Stimulated activated CD8-positive, alpha-beta memory T cell treated with anti-CD3 and anti-CD28 coated beads, Interleukin-12 subunit alpha, Interleukin-12 subunit beta, amount 100 ng/mL, for 24 hours (primary cell): ENCODE results near the gene KLK10.
"Not testable (repeated sequence)": the region's sequence is repeated elsewhere in the genome, so short reads cannot be mapped to it uniquely, and the experiment has no call there.

Source experiments
- DNase-seq: peaks from one replicate; pipeline ENCODE4 v3.0.0-alpha.2; 2020; ENCODE audit errors: extremely low read depth

KLK10 gene

DNA sequence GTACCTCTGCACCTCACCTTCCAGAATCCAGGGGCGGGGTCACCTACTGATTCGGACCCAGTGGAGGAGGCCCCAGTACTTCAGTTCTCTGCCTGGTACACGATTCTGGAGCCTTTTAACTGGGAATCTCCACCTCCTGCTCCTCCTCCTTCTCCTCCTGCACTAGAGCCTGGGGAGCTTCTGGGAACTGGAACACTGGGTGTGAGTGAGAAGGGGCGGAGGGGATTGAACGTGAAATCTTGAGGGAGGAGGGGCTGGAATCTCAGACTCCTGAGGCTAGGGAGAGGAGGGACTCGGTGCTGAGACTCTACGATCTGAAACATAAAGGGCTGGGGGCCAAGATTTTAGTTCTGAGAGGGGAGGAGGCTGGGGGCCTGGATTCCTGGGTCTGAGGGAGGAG is 18.0 kb downstream of the KLK10 start, which contains the start of gene KLK8:
TSS of gene KLK8 (minus strand) at position 90 of the 400 bp plus-strand sequence. CDS start 437 bp downstream, outside the sequence.
- DNase-seq, result no peak

DNA sequence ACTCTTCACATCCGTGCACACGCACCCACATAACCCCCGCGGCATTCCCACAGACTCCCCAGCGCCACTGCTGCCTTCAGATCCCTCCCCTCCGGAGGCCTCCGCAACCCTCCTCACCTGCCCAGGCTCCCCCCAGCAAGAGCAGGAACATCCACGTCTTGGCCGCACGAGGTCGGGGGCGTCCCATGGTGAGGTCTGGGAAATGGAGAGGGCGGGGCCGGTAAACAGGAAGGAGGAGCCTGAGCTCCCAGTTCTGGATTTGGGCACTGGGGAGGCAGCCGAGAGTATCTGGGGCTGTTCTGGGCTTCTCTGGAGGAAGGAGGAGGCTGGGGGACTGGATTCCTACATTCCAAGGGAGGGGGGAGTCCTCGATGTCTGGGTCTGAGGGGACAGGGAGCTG is 18.5 kb downstream of the KLK10 start:
- DNase-seq, result no peak

- DNase-seq, result no peak
These were observed 19.1 kb downstream of the KLK10 start for GRCh38 chr19:51000426-51000825.

GRCh38 chr19:50998686-50999085 is 20.8 kb downstream of the KLK10 start:
- DNase-seq, result no peak

GRCh38 chr19:50998061-50998460 is 21.4 kb downstream of the KLK10 start:
- no peak for DNase-seq

- no peak for DNase-seq
These were observed 25.4 kb downstream of the KLK10 start for GRCh38 chr19:50994129-50994528.

- no peak for DNase-seq
These were observed 26.9 kb downstream of the KLK10 start for GRCh38 chr19:50992666-50993035.

DNA sequence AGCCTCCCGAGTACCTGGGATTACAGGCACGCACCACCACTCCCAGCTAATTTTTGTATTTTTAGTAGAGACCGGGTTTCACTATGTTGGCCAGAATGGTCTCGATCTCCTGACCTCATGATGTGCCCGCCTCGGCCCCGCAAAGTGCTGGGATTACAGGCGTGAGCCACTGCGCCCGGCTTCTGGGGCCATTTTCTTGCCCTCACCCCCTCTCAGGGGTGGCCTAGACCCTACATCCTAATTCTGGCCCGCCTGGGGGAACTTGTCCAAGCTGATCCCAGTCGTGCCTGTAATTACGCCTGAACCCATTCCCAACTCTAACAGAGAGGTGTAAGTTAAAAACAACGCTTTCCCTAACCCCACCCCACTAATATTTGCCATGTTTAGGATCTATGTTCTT is 35.1 kb downstream of the KLK10 start:
- DNase-seq, result not testable (repeated sequence)

DNA sequence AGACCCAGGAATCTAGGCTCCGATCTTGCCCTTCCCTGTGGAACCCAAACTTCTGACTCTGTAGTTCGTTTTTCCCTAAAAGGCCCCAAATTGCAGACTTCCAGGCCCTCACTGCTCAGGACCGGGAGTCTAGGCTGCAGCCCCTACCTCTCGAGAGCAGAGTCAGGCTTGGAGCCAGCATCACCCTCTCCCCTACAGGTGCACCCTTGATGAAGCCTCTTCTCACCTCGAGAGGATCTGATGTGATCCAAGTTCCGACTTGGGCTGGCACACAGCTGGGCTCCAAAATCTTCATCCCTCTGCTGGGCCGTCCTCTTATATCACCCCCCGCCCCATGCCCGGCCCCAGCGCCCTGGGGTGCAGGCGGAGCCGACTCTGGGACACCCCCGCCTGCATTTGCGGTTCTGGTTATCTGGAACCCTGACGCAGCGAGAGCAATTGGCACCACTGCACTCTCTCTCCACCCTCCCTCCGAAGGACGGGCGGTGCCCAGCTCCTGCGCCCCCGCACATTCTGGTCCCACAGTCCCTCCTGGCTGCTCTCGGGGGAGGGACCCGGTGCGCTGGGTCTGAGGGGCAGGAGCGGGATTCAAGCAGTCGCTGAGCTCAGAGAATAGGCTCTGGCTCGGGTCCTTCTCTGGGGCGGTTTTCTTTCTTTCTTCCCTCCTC is 35.8 kb downstream of the KLK10 start, which contains the start of gene KLK7:
TSS of gene KLK7 (minus strand) at position 293 of the 668 bp plus-strand sequence. CDS start 1,518 bp downstream, outside the sequence.
- no peak for DNase-seq

GRCh38 chr19:50982186-50982585 is 37.3 kb downstream of the KLK10 start:
- no peak for DNase-seq

GRCh38 chr19:50981587-50982146 is 37.8 kb downstream of the KLK10 start:
- no peak for DNase-seq

GRCh38 chr19:50980208-50980607 is 39.3 kb downstream of the KLK10 start:
- DNase-seq, result no peak

DNA sequence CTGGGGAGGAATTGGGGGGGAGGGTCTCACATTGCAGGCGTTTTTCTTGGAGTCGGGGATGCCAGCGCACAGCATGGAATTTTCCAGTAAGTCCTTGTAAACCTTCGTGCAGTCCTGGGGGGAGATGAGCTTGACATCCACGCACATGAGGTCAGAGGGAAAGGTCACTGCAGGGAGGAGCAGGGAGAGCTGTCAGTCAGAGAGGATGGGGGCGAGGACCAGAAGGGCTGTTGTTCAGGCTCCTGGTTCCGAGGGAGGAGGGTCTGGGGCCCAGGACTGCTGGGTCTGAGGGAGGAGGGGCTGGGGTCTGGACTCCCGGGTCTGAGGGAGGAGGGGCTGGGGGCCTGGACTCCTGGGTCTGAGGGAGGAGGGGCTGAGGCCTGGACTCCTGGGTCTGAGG is 39.8 kb downstream of the KLK10 start:
- DNase-seq, result no peak

DNA sequence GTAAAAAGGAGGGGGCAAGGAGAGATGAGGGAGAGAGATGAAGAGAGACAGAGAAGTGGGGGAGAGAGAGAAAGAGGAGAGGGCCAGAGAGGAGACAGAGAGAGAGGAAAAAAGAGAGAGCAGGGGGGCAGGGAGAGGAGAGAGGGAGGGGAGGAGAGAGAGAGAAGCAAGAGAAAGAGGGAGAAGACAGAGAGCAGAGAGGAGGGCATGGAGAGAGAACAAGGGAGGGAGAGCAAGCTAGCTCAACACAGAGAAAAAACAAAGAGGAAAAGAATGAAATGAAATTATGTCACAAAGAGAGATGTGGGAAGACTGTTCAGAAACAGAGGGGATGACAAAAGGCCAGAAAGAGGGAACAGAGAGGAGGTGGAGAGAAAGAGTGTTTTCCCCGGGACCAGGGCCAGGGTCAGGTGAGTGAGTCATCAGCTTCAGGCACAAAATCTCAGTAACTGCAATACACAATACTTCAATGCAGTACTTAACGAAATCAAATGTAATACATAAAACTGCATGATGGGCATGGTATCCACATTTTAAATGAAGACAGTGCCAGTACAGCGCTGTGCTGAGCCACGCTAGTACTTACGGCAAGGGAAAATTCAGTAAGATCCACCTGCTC is 40.6 kb downstream of the KLK10 start:
- DNase-seq, result no peak

- no peak for DNase-seq
These were observed 41.9 kb downstream of the KLK10 start for GRCh38 chr19:50977626-50978025.

DNA sequence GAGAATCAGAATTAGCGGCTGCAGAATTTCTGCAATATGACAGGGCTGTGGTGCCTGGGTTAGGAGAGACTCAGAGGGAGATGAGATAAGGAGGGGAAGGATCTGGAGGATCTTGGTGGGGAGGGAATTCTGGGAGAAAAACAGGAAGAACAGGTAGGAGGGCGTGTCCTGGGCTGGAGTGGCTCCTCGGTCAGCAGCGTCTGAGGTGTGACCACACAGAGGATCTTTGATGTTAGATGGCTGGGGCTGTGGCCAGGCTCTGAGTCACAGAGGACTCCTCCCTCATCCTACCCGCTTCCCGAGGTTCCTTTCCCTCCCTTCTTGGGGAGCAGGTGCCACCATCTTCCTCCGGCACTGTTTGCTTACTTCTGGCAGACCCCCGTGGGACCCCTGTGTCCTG is 43.7 kb downstream of the KLK10 start:
- DNase-seq, result no peak

DNA sequence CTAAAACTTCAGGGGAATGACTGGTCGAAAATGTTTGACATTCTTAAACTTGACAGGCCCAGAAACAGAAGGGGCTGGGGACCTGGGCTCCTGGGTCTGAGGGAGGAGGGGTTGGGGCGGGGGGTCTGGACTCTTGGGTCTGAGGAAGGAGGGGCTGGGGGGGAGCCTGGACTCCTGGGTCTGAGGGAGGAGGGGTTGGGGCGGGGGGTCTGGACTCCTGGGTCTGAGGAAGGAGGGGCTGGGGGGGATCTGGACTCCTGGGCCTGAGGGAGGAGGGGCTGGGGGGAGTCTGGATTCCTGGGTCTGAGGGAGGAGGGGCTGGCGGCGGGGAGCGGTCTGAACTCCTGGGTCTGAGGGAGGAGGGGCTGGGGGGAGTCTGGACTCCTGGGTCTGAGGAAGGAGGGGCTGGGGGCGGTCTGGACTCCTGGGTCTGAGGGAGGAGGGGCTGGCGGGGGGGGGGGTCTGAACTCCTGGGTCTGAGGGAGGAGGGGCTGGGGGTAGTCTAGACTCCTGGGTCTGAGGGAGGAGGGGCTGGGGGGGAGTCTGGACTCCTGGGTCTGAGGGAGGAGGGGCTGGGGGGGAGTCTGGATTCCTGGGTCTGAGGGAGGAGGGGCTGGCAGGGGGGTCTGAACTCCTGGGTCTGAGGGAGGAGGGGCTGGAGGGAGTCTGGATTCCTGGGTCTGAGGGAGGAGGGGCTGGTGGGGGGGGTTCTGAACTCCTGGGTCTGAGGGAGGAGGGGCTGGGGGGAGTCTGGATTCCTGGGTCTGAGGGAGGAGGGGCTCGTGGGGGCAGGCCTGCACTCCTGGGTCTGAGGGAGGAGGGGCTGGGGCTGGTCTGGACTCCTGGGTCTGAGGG is 44.6 kb downstream of the KLK10 start:
- DNase-seq, result no peak

GRCh38 chr19:50972795-50973376 is 46.6 kb downstream of the KLK10 start:
- no peak for DNase-seq

GRCh38 chr19:50969810-50970209 is 49.7 kb downstream of the KLK10 start:
- DNase-seq, result not testable (repeated sequence)

DNA sequence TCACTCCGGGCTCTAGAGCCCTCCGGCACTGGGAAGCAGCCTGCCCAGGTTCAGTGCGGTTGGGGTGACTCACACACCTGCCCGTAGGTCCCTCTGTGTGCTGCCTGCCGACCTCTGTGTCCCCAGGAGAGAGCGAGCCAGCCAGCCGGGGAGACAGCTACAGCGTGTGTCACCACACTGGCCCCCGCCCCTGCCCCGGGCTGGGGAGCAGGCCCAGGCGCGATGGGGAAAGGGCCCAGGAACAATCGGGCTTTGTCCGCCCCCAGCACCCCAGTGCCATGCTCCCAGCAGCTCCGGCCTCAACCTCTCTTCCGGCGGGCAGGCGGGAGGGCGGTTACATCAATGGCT is 50.1 kb downstream of the KLK10 start, which contains the start of gene KLK6:
TSS of gene KLK6 (minus strand) at position 179 of the 348 bp plus-strand sequence. CDS start 1,487 bp downstream, outside the sequence.
- DNase-seq, result no peak

- DNase-seq, result no peak
These were observed 50.6 kb downstream of the KLK10 start for GRCh38 chr19:50968716-50969412.
